Stimulated activated CD4-positive, alpha-beta T cell treated with anti-CD3 and anti-CD28 coated beads, Interleukin-4, amount 100 ng/mL, for 48 hours (primary cell): ENCODE results near the gene SLC25A48.
A peak's percentile ranks its signal among the peaks of the same experiment; 100 is the strongest.

Source experiments
- DNase-seq, 2 donors: peaks; one replicate each; pipeline ENCODE4 v3.0.0-alpha.2; 2020; ENCODE audit warnings: low read depth in 2 of 2

Gene SLC25A48

GRCh38 chr5:135834639-135835529, at the start of gene SLC25A48:
Gene SLC25A48, plus strand, starts transcription at chr5:135834663. Its CDS starts 185 bp downstream, at chr5:135834848.
- DNase-seq = peak; percentile 20 to 32

- no peak for DNase-seq
These were observed 33.8 kb upstream of the SLC25A48 start for GRCh38 chr5:135800656-135801055.

GRCh38 chr5:135810188-135810943, 24.1 kb upstream of the SLC25A48 start:
- no peak for DNase-seq

GRCh38 chr5:135811007-135811406, 23.5 kb upstream of the SLC25A48 start:
- no peak for DNase-seq

GRCh38 chr5:135813758-135814157, 20.7 kb upstream of the SLC25A48 start:
- no peak for DNase-seq

- no peak for DNase-seq
These were observed 20.1 kb upstream of the SLC25A48 start for GRCh38 chr5:135814316-135814715.

- DNase-seq = no peak
These were observed 19.7 kb upstream of the SLC25A48 start for GRCh38 chr5:135814812-135815211.

GRCh38 chr5:135821061-135821801, 13.2 kb upstream of the SLC25A48 start:
- no peak for DNase-seq

- no peak for DNase-seq
These were observed 12.7 kb upstream of the SLC25A48 start for GRCh38 chr5:135821802-135822201.

- DNase-seq = no peak
These were observed 12.2 kb upstream of the SLC25A48 start for GRCh38 chr5:135822286-135822685.

GRCh38 chr5:135822959-135823358, 11.5 kb upstream of the SLC25A48 start:
- DNase-seq = no peak

- DNase-seq = no peak
These were observed 10.6 kb upstream of the SLC25A48 start for GRCh38 chr5:135823881-135824280.

GRCh38 chr5:135824541-135825041, 9.9 kb upstream of the SLC25A48 start:
- DNase-seq = no peak

GRCh38 chr5:135825373-135826220, 8.9 kb upstream of the SLC25A48 start:
- no peak for DNase-seq

- DNase-seq = no peak
These were observed 8.3 kb upstream of the SLC25A48 start for GRCh38 chr5:135826221-135826525.

- no peak for DNase-seq
These were observed 7.3 kb upstream of the SLC25A48 start for GRCh38 chr5:135826994-135827671.

- no peak for DNase-seq
These were observed 6.3 kb upstream of the SLC25A48 start for GRCh38 chr5:135827965-135828781.

GRCh38 chr5:135828782-135829127, 5.7 kb upstream of the SLC25A48 start:
- DNase-seq = no peak

- DNase-seq = no peak
These were observed 5.3 kb upstream of the SLC25A48 start for GRCh38 chr5:135829179-135829578.
